A673 (cell line): ENCODE measurements around the gene ERN2. TPM values are rescaled to one million over a fixed set of nuclear protein-coding genes. Genes with fewer than 3 reads are reported as not detected.

Experiments
- BruUV-seq: library from RNA; stranded (reverse); fragments of 400-500 nt; replicated peaks from 2 replicates; lab custom pipeline; 2021; lab: Mats Ljungman, UMichigan
- CTCF ChIA-PET: fragments of 300-600 bp; sonication (Branson Sonifier 250); formaldehyde crosslinking; loops from one replicate; lab custom pipeline; 2022; ENCODE audit warnings: antibody characterized with exemption; lab: Charles Lee
- POLR2A ChIA-PET: fragments of 300-600 bp; sonication (Branson Sonifier 250); formaldehyde crosslinking; loops from one replicate; lab custom pipeline; 2022; ENCODE audit warnings: antibody characterized with exemption; ENCODE audit not compliant: low non-redundant PET; lab: Charles Lee
- DNase-seq: peaks from one replicate; pipeline ENCODE4 v3.0.0-alpha.2; 2015; ENCODE audit warnings: low spot score
- H3K27ac ChIP-seq: fragments of 200-600 bp; sonication (generic); 2 replicates; pipeline ENCODE4 v1.5.1; 2016; ENCODE audit warnings: mixed run types, low read depth, mild to moderate bottlenecking, mixed read lengths, antibody characterized with exemption, low read length; ENCODE audit not compliant: poor library complexity, severe bottlenecking
- H3K27me3 ChIP-seq: fragments of 200-600 bp; sonication (generic); replicated peaks from 2 replicates; pipeline ENCODE4 v1.6.1; 2017; ENCODE audit warnings: mixed run types, low read depth, mild to moderate bottlenecking, mixed read lengths, antibody characterized with exemption, low read length; ENCODE audit not compliant: insufficient read depth, poor library complexity
- H3K36me3 ChIP-seq: fragments of 200-600 bp; sonication (generic); 2 replicates; pipeline ENCODE4 v1.6.1; 2016; ENCODE audit warnings: mixed run types, mild to moderate bottlenecking, mixed read lengths, antibody characterized with exemption, low read length; ENCODE audit not compliant: insufficient read depth, poor library complexity, severe bottlenecking
- H3K4me1 ChIP-seq: fragments of 200-600 bp; sonication (generic); 2 replicates; pipeline ENCODE4 v1.6.1; 2017; ENCODE audit warnings: mixed run types, mild to moderate bottlenecking, mixed read lengths, antibody characterized with exemption, low read length; ENCODE audit not compliant: insufficient read depth, poor library complexity, severe bottlenecking
- H3K4me3 ChIP-seq: fragments of 200-600 bp; sonication (generic); 2 replicates; pipeline ENCODE4 v1.5.1; 2016; ENCODE audit warnings: low read depth, mixed run types, mild to moderate bottlenecking, mixed read lengths, low read length; ENCODE audit not compliant: poor library complexity, severe bottlenecking
- H3K9me3 ChIP-seq: fragments of 200-600 bp; sonication (generic); 2 replicates; pipeline ENCODE4 v1.6.1; 2016; ENCODE audit warnings: mixed run types, low read depth, mild to moderate bottlenecking, mixed read lengths, antibody characterized with exemption, low read length; ENCODE audit not compliant: poor library complexity, severe bottlenecking
- CTCF ChIP-seq: fragments of 300-800, 200-600 bp; sonication (generic); conservative IDR thresholded peaks from 2 replicates; pipeline ENCODE4 v1.5.1; 2017; ENCODE audit warnings: low read depth, mild to moderate bottlenecking, antibody characterized with exemption, low read length, moderate library complexity, mixed read lengths
- EZH2 ChIP-seq: fragments of 200-600 bp; sonication (generic); IDR thresholded peaks from 2 replicates; pipeline ENCODE4 v1.6.1; 2017; ENCODE audit warnings: borderline replicate concordance, low read depth, mild to moderate bottlenecking, mixed read lengths, antibody characterized with exemption, low read length; ENCODE audit not compliant: poor library complexity, severe bottlenecking
- intact Hi-C: fragments of 100-400 bp; cut with micrococcal nuclease; formaldehyde crosslinking; loops from one replicate; pipeline ENCODE4 v1.10.0; 2022; ENCODE audit not compliant: unreplicated experiment
- total RNA-seq: library from RNA; stranded (reverse); gene quantifications from 2 replicates; pipeline ENCODE4 v1.2.3, GENCODE V29; 2021

ERN2 gene
- total RNA-seq, 1 experiment from 2014 or later: not detected

- Histone ChIP-seq H3K27me3 (no peaks in the 10 kb centered on the region), H3K27ac (no peak overlapping the region), H3K4me1 (no peaks in the 10 kb centered on the region), H3K4me3 (no peak overlapping the region), H3K36me3 (no peaks in the 10 kb centered on the region), H3K9me3 (peaks cover 4% of the 10 kb centered on the region)
- CTCF ChIA-PET: no interaction called here
- intact Hi-C loops: no loop called here
- BruUV-seq: no TSS peak
- TF ChIP-seq EZH2: no peak
- no peak for TF ChIP-seq CTCF
- DNase-seq: no peak
- POLR2A ChIA-PET: no interaction called here
These were observed 8.1 kb downstream of the ERN2 start for GRCh38 chr16:23704772-23705516.

GRCh38 chr16:23702951-23703350 is 10.1 kb downstream of the ERN2 start:
- H3K27me3 ChIP-seq: no peaks in the 10 kb centered on the region
- no TSS peak for BruUV-seq
- no peak overlapping the region for H3K4me3 ChIP-seq
- ChIA-PET POLR2A (no interaction called here), CTCF (no interaction called here)
- no peak for TF ChIP-seq EZH2
- no peak for TF ChIP-seq CTCF
- no peaks in the 10 kb centered on the region for H3K9me3 ChIP-seq
- no peak overlapping the region for H3K27ac ChIP-seq
- intact Hi-C loops: no loop called here
- no peaks in the 10 kb centered on the region for H3K36me3 ChIP-seq
- DNase-seq: no peak
- no peaks in the 10 kb centered on the region for H3K4me1 ChIP-seq

GRCh38 chr16:23701045-23701444 is 12.0 kb downstream of the ERN2 start:
- BruUV-seq: no TSS peak
- TF ChIP-seq EZH2 (no peak), CTCF (no peak)

More at GRCh38 chr16:23701045-23701444, 12.0 kb downstream of the ERN2 start:
- no peak overlapping the region for H3K4me3 ChIP-seq
- no peaks in the 10 kb centered on the region for H3K36me3 ChIP-seq
- intact Hi-C loops: no loop called here
- no peaks in the 10 kb centered on the region for H3K27me3 ChIP-seq
- ChIA-PET CTCF (interaction anchor here (0.5 to 0.6 kb wide), 2 partner anchors 22 to 79 kb away, joined by 3 to 12 read pairs; no protein-coding TSS in a partner anchor), POLR2A (no interaction called here)
- H3K4me1 ChIP-seq: no peaks in the 10 kb centered on the region
- DNase-seq: no peak
- H3K9me3 ChIP-seq: no peaks in the 10 kb centered on the region
- H3K27ac ChIP-seq: no peak overlapping the region
